ENCODE data around the gene PM20D2.

PM20D2 gene

GRCh38 chr6:89132057-89132456 is 13.8 kb upstream of the PM20D2 start:
- no peak overlapping the region for H3K27ac ChIP-seq (replicated peaks)
- no peak overlapping the region for H3K4me3 ChIP-seq (replicated peaks; ENCODE audit: insufficient read depth, low read length)
- TF ChIP-seq SPI1 (IDR thresholded peaks at IDR 0.05; ENCODE audit: borderline replicate concordance, low read depth), result no peak
- TF ChIP-seq GABPA (IDR thresholded peaks at IDR 0.05; ENCODE audit: low read depth), result peak; percentile 60
- peak in 1 of 2 experiments; percentile 58 for DNase-seq (ENCODE audit: low read depth in 1 of 2, low spot score in 1 of 2)
- no peaks in the 10 kb centered on the region for H3K27me3 ChIP-seq (ENCODE audit: insufficient read depth, poor library complexity, severe bottlenecking)

DNA sequence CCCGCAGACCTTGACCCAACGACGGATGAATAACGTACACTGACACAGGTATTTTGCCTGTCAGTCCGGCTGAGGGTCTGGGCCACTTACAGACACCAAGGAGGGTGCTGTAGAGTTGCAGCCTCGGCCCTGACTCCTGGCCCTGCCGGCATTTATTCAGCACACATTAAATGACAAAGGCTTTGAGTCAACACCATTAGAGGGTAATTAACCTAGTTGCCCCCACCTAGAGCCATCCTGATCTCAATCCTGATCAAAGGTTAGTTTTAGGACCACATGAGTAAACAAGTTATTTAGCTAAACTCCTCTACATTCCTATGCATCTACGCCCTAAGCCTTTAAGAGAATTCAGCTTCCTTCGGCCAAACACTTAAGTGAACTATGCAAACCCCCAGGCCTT is 11.9 kb upstream of the PM20D2 start:
- H3K27ac ChIP-seq (replicated peaks), result no peak overlapping the region
- no peak overlapping the region for H3K4me3 ChIP-seq (replicated peaks; ENCODE audit: insufficient read depth, low read length)
- H3K27me3 ChIP-seq (ENCODE audit: insufficient read depth, poor library complexity, severe bottlenecking), result no peaks in the 10 kb centered on the region
- no peak for DNase-seq (ENCODE audit: low read depth in 1 of 2, low spot score in 1 of 2)
- TF ChIP-seq GABPA (IDR thresholded peaks at IDR 0.05; ENCODE audit: low read depth) (no peak), SPI1 (IDR thresholded peaks at IDR 0.05; ENCODE audit: borderline replicate concordance, low read depth) (no peak), POLR2AphosphoS5 (IDR thresholded peaks at IDR 0.05; ENCODE audit: low read depth) (no peak), CTCF (IDR thresholded peaks at IDR 0.05; ENCODE audit: insufficient read depth, low read length) (no peak)
- TF ChIP-seq, protein P1, sequence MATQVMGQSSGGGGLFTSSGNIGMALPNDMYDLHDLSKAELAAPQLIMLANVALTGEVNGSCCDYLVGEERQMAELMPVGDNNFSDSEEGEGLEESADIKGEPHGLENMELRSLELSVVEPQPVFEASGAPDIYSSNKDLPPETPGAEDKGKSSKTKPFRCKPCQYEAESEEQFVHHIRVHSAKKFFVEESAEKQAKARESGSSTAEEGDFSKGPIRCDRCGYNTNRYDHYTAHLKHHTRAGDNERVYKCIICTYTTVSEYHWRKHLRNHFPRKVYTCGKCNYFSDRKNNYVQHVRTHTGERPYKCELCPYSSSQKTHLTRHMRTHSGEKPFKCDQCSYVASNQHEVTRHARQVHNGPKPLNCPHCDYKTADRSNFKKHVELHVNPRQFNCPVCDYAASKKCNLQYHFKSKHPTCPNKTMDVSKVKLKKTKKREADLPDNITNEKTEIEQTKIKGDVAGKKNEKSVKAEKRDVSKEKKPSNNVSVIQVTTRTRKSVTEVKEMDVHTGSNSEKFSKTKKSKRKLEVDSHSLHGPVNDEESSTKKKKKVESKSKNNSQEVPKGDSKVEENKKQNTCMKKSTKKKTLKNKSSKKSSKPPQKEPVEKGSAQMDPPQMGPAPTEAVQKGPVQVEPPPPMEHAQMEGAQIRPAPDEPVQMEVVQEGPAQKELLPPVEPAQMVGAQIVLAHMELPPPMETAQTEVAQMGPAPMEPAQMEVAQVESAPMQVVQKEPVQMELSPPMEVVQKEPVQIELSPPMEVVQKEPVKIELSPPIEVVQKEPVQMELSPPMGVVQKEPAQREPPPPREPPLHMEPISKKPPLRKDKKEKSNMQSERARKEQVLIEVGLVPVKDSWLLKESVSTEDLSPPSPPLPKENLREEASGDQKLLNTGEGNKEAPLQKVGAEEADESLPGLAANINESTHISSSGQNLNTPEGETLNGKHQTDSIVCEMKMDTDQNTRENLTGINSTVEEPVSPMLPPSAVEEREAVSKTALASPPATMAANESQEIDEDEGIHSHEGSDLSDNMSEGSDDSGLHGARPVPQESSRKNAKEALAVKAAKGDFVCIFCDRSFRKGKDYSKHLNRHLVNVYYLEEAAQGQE (IDR thresholded peaks at IDR 0.05; ENCODE audit: insufficient replicate concordance, low read depth), result no peak

GRCh38 chr6:89134723-89135122 is 11.1 kb upstream of the PM20D2 start:
- DNase-seq (ENCODE audit: low read depth in 1 of 2, low spot score in 1 of 2), result no peak
- no peaks in the 10 kb centered on the region for H3K27me3 ChIP-seq (ENCODE audit: insufficient read depth, poor library complexity, severe bottlenecking)
- H3K27ac ChIP-seq (replicated peaks), result no peak overlapping the region
- TF ChIP-seq POLR2AphosphoS5 (IDR thresholded peaks at IDR 0.05; ENCODE audit: low read depth), result no peak
- TF ChIP-seq, protein P1 (IDR thresholded peaks at IDR 0.05; ENCODE audit: insufficient replicate concordance, low read depth), result no peak
- TF ChIP-seq CTCF (IDR thresholded peaks at IDR 0.05; ENCODE audit: insufficient read depth, low read length), result no peak
- no peak for TF ChIP-seq GABPA (IDR thresholded peaks at IDR 0.05; ENCODE audit: low read depth)
- no peak overlapping the region for H3K4me3 ChIP-seq (replicated peaks; ENCODE audit: insufficient read depth, low read length)

DNA sequence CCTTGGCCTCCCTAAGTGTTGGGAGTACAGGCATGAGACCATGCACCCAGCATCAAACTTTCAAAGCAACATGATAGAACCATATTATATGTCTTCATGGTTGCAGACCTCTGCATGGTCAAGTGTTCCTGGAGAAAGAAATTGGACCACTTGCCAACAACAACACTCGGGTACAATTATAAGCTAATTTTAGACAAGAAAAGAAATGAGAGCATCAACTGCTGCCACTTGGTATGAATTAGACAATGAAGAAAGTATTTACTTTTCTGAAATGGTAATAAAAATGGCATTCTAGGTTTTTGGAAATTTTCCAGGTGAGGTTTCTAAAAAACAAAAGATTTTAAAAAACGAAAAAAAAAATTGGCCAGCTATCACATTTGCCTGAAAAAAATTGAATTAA is 7.7 kb upstream of the PM20D2 start:
- DNase-seq (ENCODE audit: low read depth in 1 of 2, low spot score in 1 of 2), result no peak
- Histone ChIP-seq H3K27me3 (ENCODE audit: insufficient read depth, poor library complexity, severe bottlenecking) (no peaks in the 10 kb centered on the region), H3K4me3 (replicated peaks; ENCODE audit: insufficient read depth, low read length) (no peak overlapping the region), H3K27ac (replicated peaks) (no peak overlapping the region)
- TF ChIP-seq, protein P1 (IDR thresholded peaks at IDR 0.05; ENCODE audit: insufficient replicate concordance, low read depth), result no peak
- TF ChIP-seq CTCF (IDR thresholded peaks at IDR 0.05; ENCODE audit: insufficient read depth, low read length) (no peak), GABPA (IDR thresholded peaks at IDR 0.05; ENCODE audit: low read depth) (no peak), SPI1 (IDR thresholded peaks at IDR 0.05; ENCODE audit: borderline replicate concordance, low read depth) (no peak), POLR2AphosphoS5 (IDR thresholded peaks at IDR 0.05; ENCODE audit: low read depth) (no peak)
